NCI-H128 (cell line): ENCODE data around the gene CUL3.
"Not testable (repeated sequence)": the region's sequence is repeated elsewhere in the genome, so short reads cannot be mapped to it uniquely, and the experiment has no call there.

Experiments
- DNase-seq: peaks from one replicate; lab custom pipeline; 2025; ENCODE audit not compliant: unreplicated experiment; lab: John Stamatoyannopoulos, UW

Gene CUL3

GRCh38 chr2:224583033-224583432 is 2.1 kb downstream of the CUL3 start:
- DNase-seq = not testable (repeated sequence)

GRCh38 chr2:224580248-224580647 is 4.9 kb downstream of the CUL3 start:
- DNase-seq = no peak

GRCh38 chr2:224579411-224579810 is 5.8 kb downstream of the CUL3 start:
- no peak for DNase-seq

- DNase-seq = no peak
These were observed 7.6 kb downstream of the CUL3 start for GRCh38 chr2:224577541-224577940.

GRCh38 chr2:224576088-224576715 is 9.0 kb downstream of the CUL3 start:
- DNase-seq = no peak

GRCh38 chr2:224574423-224575084 is 10.6 kb downstream of the CUL3 start:
- no peak for DNase-seq

GRCh38 chr2:224573724-224574123 is 11.4 kb downstream of the CUL3 start:
- no peak for DNase-seq

GRCh38 chr2:224572338-224572737 is 12.8 kb downstream of the CUL3 start:
- no peak for DNase-seq

- DNase-seq = no peak
These were observed 14.7 kb downstream of the CUL3 start for GRCh38 chr2:224570328-224570993.

GRCh38 chr2:224569654-224570053 is 15.5 kb downstream of the CUL3 start:
- DNase-seq = no peak

- DNase-seq = no peak
These were observed 19.6 kb downstream of the CUL3 start for GRCh38 chr2:224565452-224566035.

GRCh38 chr2:224563537-224563936 is 21.6 kb downstream of the CUL3 start:
- DNase-seq = no peak

- no peak for DNase-seq
These were observed 22.3 kb downstream of the CUL3 start for GRCh38 chr2:224562831-224563230.

GRCh38 chr2:224561234-224562005 is 23.7 kb downstream of the CUL3 start:
- no peak for DNase-seq

GRCh38 chr2:224560549-224560948 is 24.6 kb downstream of the CUL3 start:
- no peak for DNase-seq

GRCh38 chr2:224557610-224558009 is 27.6 kb downstream of the CUL3 start:
- no peak for DNase-seq

- DNase-seq = no peak
These were observed 28.8 kb downstream of the CUL3 start for GRCh38 chr2:224556381-224556780.

GRCh38 chr2:224555823-224556366 is 29.3 kb downstream of the CUL3 start:
- no peak for DNase-seq

- no peak for DNase-seq
These were observed 32.4 kb downstream of the CUL3 start for GRCh38 chr2:224552771-224553170.

- no peak for DNase-seq
These were observed 33.5 kb downstream of the CUL3 start for GRCh38 chr2:224551693-224552092.

GRCh38 chr2:224546926-224547325 is 38.2 kb downstream of the CUL3 start:
- no peak for DNase-seq
